Fibroblast of peridontal ligament (primary cell): ENCODE data around the gene INS.
"Not testable (repeated sequence)": the region's sequence is repeated elsewhere in the genome, so short reads cannot be mapped to it uniquely, and the experiment has no call there.

Experiments used
- DNase-seq: peaks from one replicate; pipeline ENCODE4 v3.0.0-alpha.2; 2010; ENCODE audit errors: extremely low read depth

The INS gene

DNA sequence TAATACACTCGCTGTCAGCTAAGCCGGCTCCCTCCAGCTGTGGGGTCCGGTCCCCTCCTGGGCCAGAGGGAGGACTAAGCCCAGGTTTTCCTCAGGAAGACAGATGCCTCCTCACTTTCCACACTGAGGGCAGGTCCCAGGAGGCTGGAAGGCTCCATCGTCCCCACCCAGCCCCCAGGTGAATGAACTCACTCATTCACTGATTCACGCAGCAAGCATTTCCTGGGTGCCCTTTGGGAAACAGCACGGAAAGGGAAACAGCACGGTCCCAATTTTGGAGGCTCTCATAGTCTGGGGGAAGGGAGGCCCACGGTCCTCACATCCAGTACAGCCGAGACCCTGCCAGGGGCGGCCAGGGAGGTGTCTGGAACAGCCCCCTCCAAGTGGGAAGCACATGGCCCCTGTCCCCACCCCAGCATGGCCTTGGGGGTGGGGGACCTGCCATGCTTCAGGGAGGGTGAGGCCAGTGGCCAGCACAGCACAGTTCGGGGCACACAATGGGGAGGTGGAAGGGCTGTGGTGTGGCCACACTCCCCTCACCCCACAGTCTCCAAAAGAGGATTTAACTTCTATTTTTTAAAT lies 19.9 kb upstream of the INS start:
- no peak for DNase-seq

DNA sequence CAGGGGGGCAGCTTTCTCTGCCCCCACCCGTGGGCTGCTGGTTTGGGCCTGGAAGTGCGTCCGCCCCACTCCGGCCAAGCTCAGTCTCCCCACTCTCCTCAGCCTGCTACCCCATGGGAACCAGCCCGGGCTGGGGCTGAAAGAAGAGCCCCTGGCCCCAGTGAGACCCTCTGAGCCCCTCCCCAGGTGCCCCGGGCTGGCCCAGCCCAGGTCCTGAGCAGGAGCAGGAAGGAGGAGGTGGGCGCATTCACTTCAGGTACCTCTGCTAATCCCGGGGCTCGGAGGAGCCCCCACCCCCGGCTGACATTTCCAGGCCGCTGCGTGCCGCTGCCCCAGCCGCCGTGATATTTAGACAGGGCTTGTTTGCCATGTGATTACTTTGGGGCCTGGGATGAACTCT lies 19.3 kb upstream of the INS start:
- DNase-seq = no peak

DNA sequence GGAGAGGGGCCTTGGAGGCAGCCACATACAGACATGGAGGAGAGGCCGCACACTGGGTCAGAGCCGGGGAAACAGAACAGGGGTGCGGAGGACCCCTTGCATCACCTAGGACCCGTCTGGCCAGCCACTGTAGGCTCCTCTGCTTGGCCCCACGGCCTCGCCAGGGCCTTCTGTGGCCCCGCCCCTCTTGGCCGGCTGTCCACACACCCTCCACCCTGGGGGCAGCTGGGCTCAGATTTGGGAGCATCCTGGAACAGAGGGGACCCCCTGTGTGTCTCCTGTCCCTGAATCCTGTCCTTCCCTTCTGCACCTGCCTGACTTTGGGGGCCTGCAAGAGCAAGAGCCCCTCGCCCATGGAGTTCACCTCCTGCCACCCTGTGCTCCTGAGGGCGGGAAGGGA lies 18.5 kb upstream of the INS start:
- no peak for DNase-seq

DNA sequence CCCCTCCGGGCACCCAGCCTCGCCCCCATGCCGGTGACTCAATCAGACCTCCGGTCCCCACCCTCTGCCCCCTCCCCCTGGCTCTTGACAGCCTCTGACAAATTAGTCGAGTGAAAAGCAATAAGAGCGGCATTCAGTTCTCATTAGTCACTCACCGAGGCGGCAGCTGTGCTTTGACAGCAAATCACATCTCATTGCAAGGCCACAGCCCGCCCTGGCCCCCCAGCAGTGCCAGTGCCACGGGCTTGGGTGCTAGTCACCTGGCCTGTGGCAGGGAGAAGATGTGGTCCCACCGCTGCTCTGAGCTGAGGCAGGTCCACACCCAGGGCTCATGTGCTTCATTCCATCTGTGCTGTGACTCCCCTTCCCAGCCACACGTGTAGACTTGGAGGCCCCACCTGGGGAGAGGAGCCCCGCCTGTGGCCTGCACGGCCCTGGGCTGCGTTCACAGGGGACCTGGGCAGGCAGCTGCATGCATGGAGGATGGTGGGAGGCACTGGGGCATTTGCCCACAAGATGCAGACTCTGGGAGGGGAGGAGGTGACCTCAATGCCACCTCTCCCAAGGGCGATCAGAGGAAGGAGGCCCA lies 18.0 kb upstream of the INS start:
- no peak for DNase-seq

DNA sequence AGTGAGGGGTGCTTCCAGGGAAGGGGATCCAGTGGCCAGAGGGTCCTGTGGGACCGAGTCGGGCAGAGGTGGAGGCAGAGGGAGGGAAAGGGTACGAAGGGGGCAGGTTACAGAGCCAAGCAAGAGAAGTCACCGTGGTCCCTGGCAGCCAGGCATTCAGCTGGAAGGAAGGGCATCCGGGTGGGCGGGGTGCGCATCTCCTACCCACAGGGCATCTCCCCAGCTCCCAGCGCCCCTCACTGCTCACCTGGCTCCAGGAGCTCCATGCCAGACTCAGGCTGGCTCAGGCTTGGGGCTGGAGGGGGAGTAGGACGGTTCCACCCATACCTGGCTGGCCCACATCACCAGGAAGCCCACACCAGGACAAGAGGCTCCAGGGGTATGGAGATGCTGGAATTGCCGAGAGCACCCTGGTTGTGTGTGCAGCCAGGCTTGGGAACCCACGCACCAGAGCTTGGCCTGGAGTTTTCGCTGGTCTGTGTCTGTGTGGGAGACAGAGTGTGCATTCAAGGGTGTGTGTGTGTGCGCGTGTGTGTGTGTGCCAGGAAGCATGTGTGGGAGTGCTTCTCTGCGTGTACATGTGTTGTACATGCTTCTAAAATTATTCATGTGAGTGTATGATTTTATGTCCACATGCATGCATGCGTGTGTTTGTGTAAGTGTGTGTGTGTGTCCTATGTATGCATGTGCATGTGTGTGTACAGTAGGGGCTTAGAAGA lies 17.2 kb upstream of the INS start:
- DNase-seq = not testable (repeated sequence)

DNA sequence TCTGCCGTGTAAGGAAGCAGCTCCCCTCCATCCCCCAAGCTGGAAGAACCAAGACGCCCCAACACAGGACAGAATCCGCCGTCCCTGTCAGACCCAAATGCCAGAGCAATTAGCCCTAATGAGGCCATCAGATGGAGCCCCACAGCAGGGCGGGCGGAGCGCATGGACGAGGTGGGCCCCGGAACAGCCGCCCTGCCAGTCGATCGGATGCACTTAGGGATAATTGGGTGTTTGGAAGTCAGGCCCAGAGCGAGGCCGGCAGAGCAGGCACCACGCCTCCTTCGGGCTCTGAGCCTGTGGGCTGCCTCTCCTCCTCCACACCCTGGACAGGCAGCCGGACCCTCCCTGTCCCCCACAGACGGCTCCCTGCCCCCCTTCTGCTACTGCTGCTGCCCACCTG lies 16.1 kb upstream of the INS start:
- no peak for DNase-seq

DNA sequence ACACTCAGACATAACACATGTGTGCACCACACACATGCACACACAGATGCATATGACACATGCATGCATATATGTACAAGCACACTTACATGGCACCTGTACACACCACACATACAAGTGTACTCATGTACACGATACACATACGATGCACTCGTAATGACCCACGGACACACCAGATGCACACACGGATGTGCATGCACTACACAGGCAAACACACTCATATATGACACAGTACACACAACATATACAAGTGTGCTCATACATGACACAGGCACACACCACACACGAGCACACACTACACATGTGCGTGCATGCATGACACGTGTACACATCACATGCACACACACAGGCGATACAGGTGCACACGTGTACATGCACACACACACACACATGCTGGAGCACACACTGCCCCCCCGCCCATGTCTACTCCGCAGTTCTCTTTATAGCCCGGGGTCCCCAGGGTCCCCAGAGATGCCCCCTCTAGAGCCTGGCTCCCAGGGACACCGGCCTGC lies 15.4 kb upstream of the INS start:
- DNase-seq = no peak

DNA sequence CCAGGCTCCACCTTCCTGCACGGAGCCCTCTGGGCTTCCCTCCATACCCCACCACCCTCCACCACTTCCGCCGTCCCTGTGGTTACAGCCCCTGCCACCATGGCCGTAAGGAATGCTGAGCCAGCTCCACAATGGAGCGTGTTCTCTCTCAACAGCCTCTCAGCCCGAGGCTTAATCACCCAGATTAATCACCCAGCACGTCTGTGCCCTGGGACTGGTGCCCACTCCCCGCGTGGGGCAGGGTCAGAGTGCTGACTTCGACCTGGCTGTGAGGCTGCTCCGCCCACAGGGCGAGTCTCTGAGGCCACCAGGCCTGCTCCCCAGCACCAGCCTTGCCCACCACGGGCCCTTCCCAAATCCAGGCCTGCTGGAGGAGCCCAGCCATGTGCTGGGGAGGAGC lies 14.7 kb upstream of the INS start:
- peak; percentile 4 for DNase-seq

DNA sequence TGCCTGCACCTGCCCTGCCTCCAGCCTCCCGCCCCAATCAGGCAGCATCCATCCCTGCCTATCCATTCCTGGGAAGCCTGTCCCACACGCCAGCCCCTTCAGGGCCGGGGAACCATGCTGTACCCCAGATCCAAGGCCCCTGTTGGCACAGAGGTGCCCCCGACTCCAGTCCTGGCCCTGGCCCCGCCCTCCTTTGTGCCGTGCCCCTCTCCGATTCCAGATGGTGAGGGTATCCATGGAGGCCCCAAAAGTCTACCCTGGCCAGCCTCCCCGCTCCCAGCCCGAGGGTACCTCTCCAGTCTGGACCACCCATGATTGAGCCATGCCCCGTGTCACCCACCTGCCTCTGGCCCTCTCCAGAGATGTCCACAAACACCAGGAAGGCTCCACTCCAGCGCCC lies 13.4 kb upstream of the INS start:
- DNase-seq = no peak

DNA sequence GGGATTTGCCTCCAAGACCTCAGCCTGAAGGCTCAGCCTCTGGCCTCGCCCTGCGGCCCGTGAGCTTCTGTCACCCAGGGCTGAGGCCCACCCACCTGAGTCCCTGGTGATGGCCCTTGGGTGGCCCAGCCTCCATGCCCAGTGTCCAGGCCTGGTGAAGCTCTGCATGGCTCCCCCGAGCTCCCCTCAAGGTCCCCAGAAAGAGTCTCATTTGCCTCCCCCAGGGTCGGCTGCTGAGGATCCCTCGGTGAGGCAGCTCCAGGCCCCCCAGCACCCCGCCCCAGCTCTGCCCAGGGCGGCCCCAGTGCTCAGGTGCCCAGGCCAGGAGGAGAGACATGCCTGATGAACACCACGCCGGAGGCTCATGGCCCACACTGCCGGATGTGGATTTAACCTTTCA lies 12.8 kb upstream of the INS start:
- no peak for DNase-seq

DNA sequence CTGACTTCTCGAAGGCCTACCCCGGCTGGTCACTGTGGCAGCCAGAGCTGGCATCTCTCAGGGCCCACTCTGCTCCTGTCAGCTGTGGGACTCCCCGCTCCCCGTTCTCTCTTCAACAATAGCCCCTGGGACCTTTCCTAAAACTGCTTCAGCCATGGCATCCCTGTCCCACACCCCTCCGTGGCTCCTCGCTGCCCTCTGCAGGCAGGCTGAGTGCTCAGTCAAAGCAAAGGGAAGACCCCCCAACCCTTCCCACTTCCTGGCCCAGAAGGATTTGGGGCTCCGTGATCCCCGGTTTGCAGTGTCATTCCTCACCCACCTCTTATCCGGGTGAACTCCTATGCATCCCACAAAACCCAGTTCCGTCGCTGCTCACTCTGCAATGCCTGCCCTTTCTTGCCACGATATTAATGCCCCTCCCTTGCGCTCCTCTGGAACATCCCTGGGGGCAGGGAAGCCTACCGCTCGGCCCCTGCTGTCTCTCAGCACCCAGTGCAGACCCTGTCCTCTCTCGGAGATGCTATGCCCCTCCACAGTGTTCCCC lies 12.2 kb upstream of the INS start:
- DNase-seq = no peak

DNA sequence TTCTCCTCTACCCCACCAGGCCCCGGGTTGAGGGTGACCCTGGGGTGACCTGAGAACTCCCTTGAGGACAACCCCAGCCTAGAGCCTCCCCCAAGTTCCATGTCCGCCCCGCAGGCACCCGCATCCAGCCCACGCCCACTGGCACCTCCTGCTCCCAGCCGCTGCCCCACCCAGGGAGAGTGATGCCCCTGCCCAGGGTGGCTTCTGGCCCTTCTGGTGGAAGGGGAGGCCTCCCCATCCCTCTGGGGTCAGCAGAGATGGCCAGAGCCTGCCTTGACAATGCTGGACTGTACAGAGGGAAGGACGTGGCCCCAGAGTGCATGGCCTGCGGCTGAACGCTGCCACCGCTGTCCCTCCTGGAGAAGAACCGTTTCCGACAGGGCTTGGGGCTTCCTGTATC lies 11.7 kb upstream of the INS start:
- DNase-seq = no peak

DNA sequence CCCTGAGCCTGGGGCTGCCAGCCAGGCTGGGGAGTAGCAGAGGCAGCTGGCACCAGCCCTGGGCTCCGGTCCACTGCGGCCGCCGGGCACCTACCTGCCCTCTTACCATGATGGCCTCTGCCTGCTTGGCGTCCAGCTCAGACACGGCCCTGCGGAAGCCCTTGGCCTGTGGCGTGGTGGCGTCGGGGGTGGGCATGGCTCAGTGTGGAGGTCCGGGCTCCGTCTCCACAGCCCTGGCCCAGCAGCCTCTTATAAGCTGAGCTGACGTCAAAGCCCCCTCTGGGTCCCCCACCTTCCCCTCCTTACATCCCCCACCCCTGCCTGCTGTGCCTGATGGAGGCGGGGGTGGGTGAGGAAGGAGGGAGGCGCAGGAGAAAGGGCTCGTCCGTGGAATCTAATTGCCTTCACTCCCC lies 10.6 kb upstream of the INS start, which contains the start of gene TH:
Gene TH (minus strand): TSS at position 225 of the 413 bp plus-strand sequence. CDS start 29 bp downstream, at position 196.
- DNase-seq = no peak

DNA sequence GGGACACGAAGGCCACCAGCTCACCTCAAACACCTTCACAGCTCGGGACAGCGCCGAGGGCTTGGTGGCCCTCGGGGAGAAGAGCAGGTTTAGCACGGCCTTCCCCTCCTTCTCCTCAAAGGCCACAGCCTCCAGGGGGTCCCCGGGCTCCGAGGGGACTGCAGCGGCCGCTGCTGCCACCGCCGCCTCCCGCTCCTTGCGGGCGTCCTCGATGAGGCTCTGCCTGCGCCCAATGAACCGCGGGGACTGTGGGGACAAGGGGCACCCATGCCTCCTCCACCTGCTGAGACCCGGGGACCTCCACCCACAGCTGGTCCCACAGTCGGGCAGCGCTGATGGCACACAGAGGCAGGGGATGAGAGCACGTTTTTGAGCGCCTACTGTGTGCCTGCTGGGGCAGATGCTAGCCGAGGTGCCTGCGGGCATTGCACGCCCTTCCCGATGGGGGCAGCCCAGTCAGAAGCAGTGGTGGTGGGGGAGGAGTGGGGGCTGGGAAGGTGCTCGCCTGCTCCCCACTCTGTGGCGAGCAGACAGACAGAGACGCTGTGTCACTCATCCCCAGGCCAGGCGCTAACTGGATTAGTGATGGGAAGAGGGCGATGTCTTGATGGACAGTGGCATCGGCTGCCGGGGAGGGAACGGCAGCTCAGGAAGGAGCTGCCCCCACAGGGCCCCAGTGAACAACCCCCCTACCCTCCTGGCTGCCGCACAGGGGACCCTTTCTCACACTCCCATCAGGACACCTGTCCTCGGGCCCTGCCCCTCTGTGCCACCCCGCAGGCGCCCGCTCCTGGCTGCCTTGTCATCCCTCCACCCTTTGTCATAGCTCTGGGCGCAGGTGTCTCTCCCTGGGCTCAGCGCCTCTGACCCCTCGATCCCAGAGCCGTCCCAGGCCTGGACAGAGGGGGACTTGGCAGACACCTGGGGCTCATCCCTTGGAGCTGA lies 8.9 kb upstream of the INS start:
- no peak for DNase-seq

DNA sequence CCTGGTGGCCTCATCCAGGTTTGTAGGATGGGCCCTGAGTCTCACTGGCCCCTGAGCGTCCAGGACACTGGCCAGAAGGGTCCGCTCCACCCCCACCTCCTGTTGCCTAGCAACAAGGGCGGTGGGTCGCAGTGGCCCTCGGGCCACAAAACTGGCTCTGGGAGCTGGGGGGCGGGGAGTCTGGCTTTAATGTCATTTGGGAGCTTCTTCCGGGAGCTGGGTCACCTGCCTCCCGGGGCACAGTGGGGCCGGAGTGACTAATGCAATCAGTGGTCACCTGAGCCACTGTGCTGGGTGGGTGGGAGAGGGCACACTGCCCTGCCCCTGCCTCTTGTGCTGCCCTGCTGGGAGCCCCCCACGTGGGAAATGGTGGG lies 8.0 kb upstream of the INS start:
- DNase-seq = no peak

DNA sequence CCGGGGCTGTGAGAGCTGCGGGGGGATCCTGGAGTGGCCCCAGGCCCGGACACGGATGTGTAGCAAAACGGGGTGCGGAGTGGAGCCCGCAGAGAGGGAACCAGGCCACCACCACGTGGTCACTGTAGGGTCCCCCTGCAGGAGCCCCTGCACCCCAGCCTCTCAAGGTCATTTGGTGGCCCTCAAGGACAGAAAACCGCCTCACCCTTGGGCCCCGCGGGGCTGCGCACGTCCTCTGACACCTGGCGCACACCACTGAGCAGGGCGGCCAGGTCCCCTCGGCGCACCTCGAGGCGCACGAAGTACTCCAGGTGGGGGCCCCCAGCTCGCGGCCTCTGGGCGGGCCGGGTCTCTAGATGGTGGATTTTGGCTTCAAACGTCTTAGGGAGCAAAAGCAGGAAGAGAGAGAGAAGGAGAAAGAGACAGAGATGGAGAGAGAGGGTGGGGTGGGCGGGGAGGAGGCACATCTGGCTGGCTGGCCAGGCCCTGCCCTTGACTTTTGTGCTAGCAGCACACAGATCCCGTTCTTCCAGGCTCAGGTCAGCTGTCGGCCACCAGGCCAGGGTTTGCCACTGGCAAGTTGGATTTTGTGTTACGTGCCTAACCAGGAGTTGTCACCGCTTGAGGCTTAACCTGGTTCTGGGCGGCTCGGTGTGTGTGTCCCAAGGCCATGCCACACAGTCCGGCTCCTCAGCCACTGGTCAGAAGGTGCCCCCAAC lies 7.4 kb upstream of the INS start:
- no peak for DNase-seq

DNA sequence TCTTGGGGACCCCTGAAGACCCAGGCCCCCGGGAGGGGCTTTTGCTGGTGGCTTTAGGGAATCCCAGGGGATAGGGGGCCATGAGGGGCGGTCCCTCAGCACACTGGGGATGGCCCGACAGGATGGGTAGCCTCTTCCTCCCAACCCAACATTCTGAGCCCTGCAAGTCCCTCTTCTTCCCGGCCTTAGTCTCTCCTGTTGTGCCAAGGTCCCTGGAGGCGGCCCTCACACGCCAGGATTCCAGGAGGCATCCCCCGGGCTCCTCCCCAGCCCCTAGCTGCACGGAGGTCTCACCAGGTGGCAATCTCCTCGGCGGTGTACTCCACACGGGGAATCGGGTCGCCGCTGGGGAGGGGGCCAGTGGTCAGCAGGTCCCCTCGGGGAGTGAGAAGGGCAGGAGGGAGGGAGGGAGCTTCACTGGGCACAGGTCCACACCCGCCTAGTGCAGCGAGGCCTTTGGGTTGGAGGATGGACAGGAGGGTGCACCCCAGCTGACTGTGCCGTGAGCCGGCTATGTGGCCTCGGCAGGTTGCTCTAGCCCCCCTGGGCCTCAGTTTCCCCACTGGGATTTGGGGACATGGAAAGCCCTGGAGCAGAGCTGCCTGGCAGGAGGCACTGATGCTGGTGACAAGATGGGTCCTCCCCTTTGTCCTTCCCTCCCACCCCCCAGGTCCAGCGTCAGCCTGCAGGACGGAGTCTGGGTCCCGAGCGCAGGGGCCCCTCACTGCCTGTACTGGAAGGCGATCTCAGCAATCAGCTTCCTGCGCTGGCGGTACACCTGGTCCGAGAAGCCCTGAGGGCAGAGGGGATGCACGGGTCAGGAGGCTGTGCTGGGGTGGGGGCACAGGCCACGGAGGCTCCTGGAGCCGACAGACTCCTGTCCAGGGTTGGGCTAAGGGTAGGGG lies 6.4 kb upstream of the INS start:
- DNase-seq = no peak

DNA sequence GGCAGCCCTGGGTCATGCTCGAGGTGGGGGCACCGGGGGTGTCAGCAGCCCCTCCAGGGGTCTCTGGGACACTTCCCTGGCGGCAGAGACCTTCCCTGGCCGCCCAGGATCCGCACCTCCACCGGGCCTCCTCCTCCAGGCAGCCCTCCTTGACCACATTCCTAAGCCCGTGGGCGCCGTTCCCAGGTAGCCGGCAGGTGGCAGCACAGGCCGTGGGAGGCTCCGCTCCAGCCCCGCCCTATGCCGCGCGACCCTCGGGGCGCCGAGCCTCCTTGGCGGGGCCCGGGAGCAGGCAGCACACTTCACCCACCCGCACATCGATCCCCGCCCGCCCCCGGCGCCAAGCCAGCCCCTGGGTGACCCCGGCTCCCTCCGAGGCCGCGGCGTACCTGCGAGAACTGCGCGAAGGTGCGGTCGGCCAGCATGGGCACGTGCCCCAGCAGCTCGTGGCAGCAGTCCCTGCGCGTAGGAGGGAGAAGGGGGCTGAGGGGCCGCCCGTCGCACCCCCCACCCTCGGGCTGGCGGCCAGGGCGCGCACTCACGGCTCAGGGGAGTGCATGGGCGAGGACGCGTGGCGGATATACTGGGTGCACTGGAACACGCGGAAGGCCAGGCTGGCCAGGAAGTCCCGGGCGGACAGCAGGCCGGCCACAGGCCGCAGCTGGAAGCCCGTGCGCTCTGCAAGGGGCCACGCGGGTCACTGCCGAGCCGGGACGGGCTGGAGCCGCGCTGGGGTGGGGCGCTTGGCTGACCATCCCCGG lies 5.3 kb upstream of the INS start:
- no peak for DNase-seq

DNA sequence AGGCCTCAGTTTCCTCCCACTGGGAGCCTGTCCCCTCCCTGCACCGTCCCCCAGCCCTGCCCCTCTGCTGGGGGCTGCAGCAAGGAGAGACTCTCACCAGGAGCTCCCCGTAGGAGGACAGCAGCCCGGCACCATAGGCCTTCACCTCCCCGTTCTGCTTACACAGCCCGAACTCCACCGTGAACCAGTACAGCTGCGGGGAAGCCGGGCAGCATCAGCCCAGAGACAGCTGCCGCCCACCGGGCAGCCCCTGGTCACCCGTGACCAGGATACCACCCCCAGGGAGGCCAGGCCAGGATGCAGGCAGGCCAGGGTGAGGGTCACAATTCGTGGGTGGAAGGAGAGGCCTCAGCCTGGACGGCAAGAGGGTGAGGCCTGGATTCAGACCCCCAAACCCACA lies 4.6 kb upstream of the INS start:
- DNase-seq = no peak
